Measurements from ENCODE around the gene OAF. TPM values are rescaled to one million over a fixed set of nuclear protein-coding genes. Genes with fewer than 3 reads are reported as not detected.

OAF gene
- total and polyA plus RNA-seq, 4 donors, result 15.0 to 151 (median 82.0) TPM

GRCh38 chr11:120196826-120197225 lies 14.0 kb upstream of the OAF start:
- no peak overlapping the region for H3K9ac ChIP-seq (ENCODE audit: low read depth in 1 of 2, low read length in 2 of 2)
- H3K36me3 ChIP-seq (ENCODE audit: control insufficient read depth in 4 of 4, insufficient read depth in 3 of 4, low read depth in 1 of 4, low read length in 3 of 4), result no peaks in the 10 kb centered on the region
- TF ChIP-seq GABPA (IDR thresholded peaks at IDR 0.05 in 1 of 2, conservative IDR thresholded peaks at IDR 0.05 in 1 of 2), result no peak
- TF ChIP-seq, protein P1, sequence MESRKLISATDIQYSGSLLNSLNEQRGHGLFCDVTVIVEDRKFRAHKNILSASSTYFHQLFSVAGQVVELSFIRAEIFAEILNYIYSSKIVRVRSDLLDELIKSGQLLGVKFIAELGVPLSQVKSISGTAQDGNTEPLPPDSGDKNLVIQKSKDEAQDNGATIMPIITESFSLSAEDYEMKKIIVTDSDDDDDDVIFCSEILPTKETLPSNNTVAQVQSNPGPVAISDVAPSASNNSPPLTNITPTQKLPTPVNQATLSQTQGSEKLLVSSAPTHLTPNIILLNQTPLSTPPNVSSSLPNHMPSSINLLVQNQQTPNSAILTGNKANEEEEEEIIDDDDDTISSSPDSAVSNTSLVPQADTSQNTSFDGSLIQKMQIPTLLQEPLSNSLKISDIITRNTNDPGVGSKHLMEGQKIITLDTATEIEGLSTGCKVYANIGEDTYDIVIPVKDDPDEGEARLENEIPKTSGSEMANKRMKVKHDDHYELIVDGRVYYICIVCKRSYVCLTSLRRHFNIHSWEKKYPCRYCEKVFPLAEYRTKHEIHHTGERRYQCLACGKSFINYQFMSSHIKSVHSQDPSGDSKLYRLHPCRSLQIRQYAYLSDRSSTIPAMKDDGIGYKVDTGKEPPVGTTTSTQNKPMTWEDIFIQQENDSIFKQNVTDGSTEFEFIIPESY (IDR thresholded peaks at IDR 0.05), result no peak
- no peak for TF ChIP-seq EGR1 (IDR thresholded peaks at IDR 0.05; ENCODE audit: low read depth in 2 of 2)
- TF ChIP-seq NR2F2 (IDR thresholded peaks at IDR 0.05), result no peak
- TF ChIP-seq ATF3 (IDR thresholded peaks at IDR 0.05), result no peak
- TF ChIP-seq HNF4A (conservative IDR thresholded peaks at IDR 0.05), result no peak
- TF ChIP-seq REST (IDR thresholded peaks at IDR 0.05), result no peak
- TF ChIP-seq SP1 (IDR thresholded peaks at IDR 0.05), result no peak
- no peak for TF ChIP-seq YY1 (IDR thresholded peaks at IDR 0.05)
- no peaks in the 10 kb centered on the region for H3K27me3 ChIP-seq (ENCODE audit: control insufficient read depth in 4 of 4, insufficient read depth in 4 of 4, low read length in 3 of 4)
- H3K9me3 ChIP-seq (ENCODE audit: control insufficient read depth in 4 of 4, low read length in 3 of 4), result no peaks in the 10 kb centered on the region
- no peak for DNase-seq (ENCODE audit: low spot score)
- peak overlapping the region in 1 of 2 donors; percentile 8 for H3K27ac ChIP-seq (ENCODE audit: low read depth in 1 of 2, low read length in 2 of 2)
- WGBS, result 88% methylated on average over 6 of the region's 6 CpGs
- H3K4me1 ChIP-seq (ENCODE audit: control insufficient read depth in 4 of 4, insufficient read depth in 4 of 4, low read length in 3 of 4), result peaks cover 5 to 56% (median 39%) of the 10 kb centered on the region in 4 donors
- H3K4me3 ChIP-seq (ENCODE audit: low read depth in 1 of 3, low read length in 3 of 3), result no peak overlapping the region

DNA sequence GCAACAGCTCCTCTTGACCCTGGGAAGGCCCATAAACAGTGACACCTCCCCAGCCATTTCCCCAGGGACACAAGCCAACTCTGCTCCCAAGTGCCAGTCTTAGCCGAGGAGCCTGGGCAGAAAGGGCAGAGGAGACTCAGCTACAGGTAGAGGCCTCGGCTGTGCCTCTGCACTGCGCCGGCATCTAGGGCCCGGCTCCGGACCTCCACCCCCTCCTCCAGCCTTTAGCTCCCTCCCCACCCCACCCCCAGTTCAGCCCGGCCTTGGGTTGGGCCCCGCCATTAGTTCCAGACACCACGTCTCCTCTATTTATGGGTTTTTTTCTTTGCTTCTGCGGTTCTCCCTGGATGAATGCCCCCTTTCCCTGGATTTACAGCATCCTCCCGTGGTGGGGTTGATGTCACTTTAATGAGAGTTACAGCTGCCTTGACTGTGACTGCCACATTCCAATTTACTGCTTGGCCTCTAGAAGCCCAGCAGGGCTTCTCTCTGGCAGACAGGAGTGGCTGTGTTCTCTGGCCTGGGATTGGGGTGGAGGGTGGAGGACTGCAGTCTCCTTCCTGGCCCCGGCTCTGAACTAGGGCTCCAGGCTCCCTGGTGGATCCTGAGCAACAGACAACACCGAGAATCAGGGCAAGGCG lies 13.5 kb upstream of the OAF start:
- Histone ChIP-seq H3K27me3 (ENCODE audit: control insufficient read depth in 4 of 4, insufficient read depth in 4 of 4, low read length in 3 of 4) (no peaks in the 10 kb centered on the region), H3K4me1 (ENCODE audit: control insufficient read depth in 4 of 4, insufficient read depth in 4 of 4, low read length in 3 of 4) (peaks cover 4 to 52% (median 36%) of the 10 kb centered on the region in 4 donors), H3K36me3 (ENCODE audit: control insufficient read depth in 4 of 4, insufficient read depth in 3 of 4, low read depth in 1 of 4, low read length in 3 of 4) (no peaks in the 10 kb centered on the region), H3K9ac (ENCODE audit: low read depth in 1 of 2, low read length in 2 of 2) (peak overlapping the region in 1 of 2 donors; percentile 36), H3K27ac (ENCODE audit: low read depth in 1 of 2, low read length in 2 of 2) (peak overlapping the region in 1 of 2 donors; percentile 24), H3K9me3 (ENCODE audit: control insufficient read depth in 4 of 4, low read length in 3 of 4) (no peaks in the 10 kb centered on the region), H3K4me3 (ENCODE audit: low read depth in 1 of 3, low read length in 3 of 3) (no peak overlapping the region)
- TF ChIP-seq HNF4G (IDR thresholded peaks at IDR 0.05) (no peak), SP1 (IDR thresholded peaks at IDR 0.05) (no peak), REST (IDR thresholded peaks at IDR 0.05) (no peak), RXRA (IDR thresholded peaks at IDR 0.05) (no peak), NR2F2 (IDR thresholded peaks at IDR 0.05) (no peak)
- TF ChIP-seq, protein P2, sequence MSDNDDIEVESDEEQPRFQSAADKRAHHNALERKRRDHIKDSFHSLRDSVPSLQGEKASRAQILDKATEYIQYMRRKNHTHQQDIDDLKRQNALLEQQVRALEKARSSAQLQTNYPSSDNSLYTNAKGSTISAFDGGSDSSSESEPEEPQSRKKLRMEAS (IDR thresholded peaks at IDR 0.05), result no peak
- no peak for DNase-seq (ENCODE audit: low spot score)
- 78% methylated on average over 14 of the region's 14 CpGs for WGBS
